Astrocyte of the hippocampus (primary cell): Measurements from ENCODE around the gene OXLD1.

Experiments
- DNase-seq: peaks from one replicate; pipeline ENCODE4 v3.0.0; 2011; ENCODE audit warnings: low read depth, low spot score

Gene OXLD1

GRCh38 chr17:81616877-81617276 lies 49.5 kb downstream of the OXLD1 start:
- no peak for DNase-seq

GRCh38 chr17:81615401-81615930 lies 50.9 kb downstream of the OXLD1 start:
- no peak for DNase-seq
